ENCODE results near the gene TMEM123.

DNA sequence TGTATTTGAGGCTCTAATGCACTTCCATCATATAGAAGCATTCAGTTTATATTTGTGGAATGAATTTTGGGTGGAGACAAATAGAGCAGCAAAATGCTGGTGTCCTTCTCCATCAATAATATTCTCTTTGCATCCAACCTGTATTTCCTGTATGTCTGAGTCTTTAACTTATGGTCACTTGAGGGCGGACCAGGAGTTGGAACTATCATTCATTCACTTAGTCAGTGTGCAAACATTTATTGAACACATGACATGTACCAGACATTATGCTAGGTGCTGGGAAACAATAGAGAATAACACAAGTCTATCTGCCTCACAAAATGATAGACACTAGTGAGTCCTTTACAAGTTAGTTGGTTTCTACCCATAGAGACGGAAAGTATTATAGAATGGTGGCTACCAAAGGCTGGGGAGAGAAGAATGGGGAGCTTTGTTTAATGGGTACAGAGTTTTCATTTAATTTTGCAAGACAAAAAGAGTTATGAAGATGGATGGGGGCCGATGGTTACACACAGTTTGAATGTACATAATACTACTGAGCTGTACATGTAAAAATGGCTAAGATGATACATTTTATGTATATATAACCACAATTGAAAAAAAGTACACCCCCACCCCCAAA, 4.6 kb upstream of the TMEM123 start:
- TF ChIP-seq, protein P1, sequence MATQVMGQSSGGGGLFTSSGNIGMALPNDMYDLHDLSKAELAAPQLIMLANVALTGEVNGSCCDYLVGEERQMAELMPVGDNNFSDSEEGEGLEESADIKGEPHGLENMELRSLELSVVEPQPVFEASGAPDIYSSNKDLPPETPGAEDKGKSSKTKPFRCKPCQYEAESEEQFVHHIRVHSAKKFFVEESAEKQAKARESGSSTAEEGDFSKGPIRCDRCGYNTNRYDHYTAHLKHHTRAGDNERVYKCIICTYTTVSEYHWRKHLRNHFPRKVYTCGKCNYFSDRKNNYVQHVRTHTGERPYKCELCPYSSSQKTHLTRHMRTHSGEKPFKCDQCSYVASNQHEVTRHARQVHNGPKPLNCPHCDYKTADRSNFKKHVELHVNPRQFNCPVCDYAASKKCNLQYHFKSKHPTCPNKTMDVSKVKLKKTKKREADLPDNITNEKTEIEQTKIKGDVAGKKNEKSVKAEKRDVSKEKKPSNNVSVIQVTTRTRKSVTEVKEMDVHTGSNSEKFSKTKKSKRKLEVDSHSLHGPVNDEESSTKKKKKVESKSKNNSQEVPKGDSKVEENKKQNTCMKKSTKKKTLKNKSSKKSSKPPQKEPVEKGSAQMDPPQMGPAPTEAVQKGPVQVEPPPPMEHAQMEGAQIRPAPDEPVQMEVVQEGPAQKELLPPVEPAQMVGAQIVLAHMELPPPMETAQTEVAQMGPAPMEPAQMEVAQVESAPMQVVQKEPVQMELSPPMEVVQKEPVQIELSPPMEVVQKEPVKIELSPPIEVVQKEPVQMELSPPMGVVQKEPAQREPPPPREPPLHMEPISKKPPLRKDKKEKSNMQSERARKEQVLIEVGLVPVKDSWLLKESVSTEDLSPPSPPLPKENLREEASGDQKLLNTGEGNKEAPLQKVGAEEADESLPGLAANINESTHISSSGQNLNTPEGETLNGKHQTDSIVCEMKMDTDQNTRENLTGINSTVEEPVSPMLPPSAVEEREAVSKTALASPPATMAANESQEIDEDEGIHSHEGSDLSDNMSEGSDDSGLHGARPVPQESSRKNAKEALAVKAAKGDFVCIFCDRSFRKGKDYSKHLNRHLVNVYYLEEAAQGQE (IDR thresholded peaks at IDR 0.05; ENCODE audit: insufficient read depth in 1 of 2, low read depth in 2 of 2, low read length in 2 of 2) = no peak
- TF ChIP-seq SIN3A (IDR thresholded peaks at IDR 0.05; ENCODE audit: borderline replicate concordance, insufficient read depth, low read length) = no peak
